ENCODE results near the gene EVA1B. TPM values are rescaled to one million over a fixed set of nuclear protein-coding genes. Genes with fewer than 3 reads are reported as not detected.

The EVA1B gene
- total RNA-seq, 1 donor from 2014 or later = 101 TPM

DNA sequence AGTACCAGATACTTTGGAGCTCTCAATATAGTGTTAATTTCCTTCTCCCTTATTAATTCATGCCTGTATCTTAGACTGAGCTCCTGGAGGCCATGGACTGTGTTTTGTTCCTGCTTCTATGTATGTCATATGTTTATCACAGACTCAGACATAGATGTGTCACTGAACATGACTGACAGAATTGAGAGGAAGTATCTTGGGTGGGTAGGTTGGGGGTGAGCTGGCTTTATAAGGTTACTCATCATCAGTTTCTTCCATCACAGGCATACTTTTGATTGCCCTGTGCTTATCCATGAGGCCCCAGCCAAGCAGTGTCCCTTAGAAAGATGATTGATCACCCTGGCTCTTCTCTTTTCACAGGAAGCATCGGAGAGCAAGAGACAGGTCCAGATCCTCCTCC is 22.9 kb downstream of the EVA1B start:
- TF ChIP-seq POLR2A (IDR thresholded peaks at IDR 0.05) = no peak
- TF ChIP-seq CTCF (IDR thresholded peaks at IDR 0.05) = no peak
- no peak for TF ChIP-seq POLR2AphosphoS5 (IDR thresholded peaks at IDR 0.05; ENCODE audit: insufficient read depth in 1 of 2, low read depth in 1 of 2)
- H3K4me1 ChIP-seq = peaks cover 18% of the 10 kb centered on the region
- H3K27me3 ChIP-seq = no peaks in the 10 kb centered on the region
- H3K4me3 ChIP-seq = no peak overlapping the region
- peak overlapping the region; percentile 51 for H3K27ac ChIP-seq
- intact Hi-C loops (cut with DNase I) = no loop called here
- no peak for DNase-seq (ENCODE audit: extremely low spot score in 2 of 2)
- peaks cover 0 to 68% of the 10 kb centered on the region in 2 donors for H3K36me3 ChIP-seq
- no peaks in the 10 kb centered on the region for H3K9me3 ChIP-seq

GRCh38 chr1:36298640-36299039 is 24.8 kb downstream of the EVA1B start:
- no peak overlapping the region for H3K27ac ChIP-seq
- intact Hi-C loops (cut with DNase I) = no loop called here
- H3K27me3 ChIP-seq = no peaks in the 10 kb centered on the region
- DNase-seq (ENCODE audit: extremely low spot score in 2 of 2) = no peak
- no peaks in the 10 kb centered on the region for H3K9me3 ChIP-seq
- no peak overlapping the region for H3K4me3 ChIP-seq
- no peak for TF ChIP-seq POLR2A (IDR thresholded peaks at IDR 0.05)
- peaks cover 0 to 69% of the 10 kb centered on the region in 2 donors for H3K36me3 ChIP-seq
- peaks cover 17% of the 10 kb centered on the region for H3K4me1 ChIP-seq

GRCh38 chr1:36297062-36297461 is 26.4 kb downstream of the EVA1B start:
- Histone ChIP-seq H3K27me3 (no peaks in the 10 kb centered on the region), H3K27ac (peak overlapping the region; percentile 31), H3K9me3 (no peaks in the 10 kb centered on the region), H3K4me1 (peaks cover 17% of the 10 kb centered on the region), H3K4me3 (no peak overlapping the region), H3K36me3 (peaks cover 0 to 68% of the 10 kb centered on the region in 2 donors)
- TF ChIP-seq POLR2A (IDR thresholded peaks at IDR 0.05) (no peak), POLR2AphosphoS5 (IDR thresholded peaks at IDR 0.05; ENCODE audit: insufficient read depth in 1 of 2, low read depth in 1 of 2) (peak in 1 of 2 donors; percentile 66)
- intact Hi-C loops (cut with DNase I) = no loop called here
- DNase-seq (ENCODE audit: extremely low spot score in 2 of 2) = no peak

DNA sequence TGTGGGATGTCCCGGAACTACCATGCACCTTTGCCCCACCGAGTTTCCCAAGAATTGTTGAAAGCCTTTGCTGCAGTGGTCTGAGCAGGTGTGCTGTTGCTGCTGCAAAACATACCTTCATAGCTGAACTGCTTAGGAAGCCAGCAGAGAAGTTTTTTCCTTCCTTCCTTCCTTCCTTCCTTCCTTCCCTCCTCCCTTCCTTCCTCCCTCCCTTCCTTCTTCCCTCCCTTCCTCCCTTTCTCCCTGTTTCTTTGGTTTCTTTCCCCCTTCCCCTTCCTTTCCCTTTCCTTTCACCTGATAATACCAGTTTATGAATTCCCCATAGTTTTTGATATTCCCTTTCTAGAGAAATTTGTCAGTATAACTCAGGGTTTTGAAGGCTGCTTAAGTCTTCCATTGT is 28.1 kb downstream of the EVA1B start:
- no peaks in the 10 kb centered on the region for H3K27me3 ChIP-seq
- peaks cover 9% of the 10 kb centered on the region for H3K4me1 ChIP-seq
- intact Hi-C loops (cut with DNase I) = no loop called here
- no peak overlapping the region for H3K4me3 ChIP-seq
- peaks cover 0 to 68% of the 10 kb centered on the region in 2 donors for H3K36me3 ChIP-seq
- DNase-seq (ENCODE audit: extremely low spot score in 2 of 2) = no peak
- H3K27ac ChIP-seq = no peak overlapping the region
- TF ChIP-seq POLR2AphosphoS5 (IDR thresholded peaks at IDR 0.05; ENCODE audit: insufficient read depth in 1 of 2, low read depth in 1 of 2) (no peak), POLR2A (IDR thresholded peaks at IDR 0.05) (no peak), CTCF (IDR thresholded peaks at IDR 0.05) (no peak)
- H3K9me3 ChIP-seq = no peaks in the 10 kb centered on the region

- TF ChIP-seq CTCF (IDR thresholded peaks at IDR 0.05) (no peak), POLR2AphosphoS5 (IDR thresholded peaks at IDR 0.05; ENCODE audit: insufficient read depth in 1 of 2, low read depth in 1 of 2) (no peak), POLR2A (IDR thresholded peaks at IDR 0.05) (no peak)
- intact Hi-C loops (cut with DNase I) = loop anchor here (10.0 kb wide), 1 partner anchor 133 kb away; the partner anchor contains the start of gene MAP7D1
- DNase-seq (ENCODE audit: extremely low spot score in 2 of 2) = no peak
Measured at GRCh38 chr1:36287595-36287994, 35.9 kb downstream of the EVA1B start.

DNA sequence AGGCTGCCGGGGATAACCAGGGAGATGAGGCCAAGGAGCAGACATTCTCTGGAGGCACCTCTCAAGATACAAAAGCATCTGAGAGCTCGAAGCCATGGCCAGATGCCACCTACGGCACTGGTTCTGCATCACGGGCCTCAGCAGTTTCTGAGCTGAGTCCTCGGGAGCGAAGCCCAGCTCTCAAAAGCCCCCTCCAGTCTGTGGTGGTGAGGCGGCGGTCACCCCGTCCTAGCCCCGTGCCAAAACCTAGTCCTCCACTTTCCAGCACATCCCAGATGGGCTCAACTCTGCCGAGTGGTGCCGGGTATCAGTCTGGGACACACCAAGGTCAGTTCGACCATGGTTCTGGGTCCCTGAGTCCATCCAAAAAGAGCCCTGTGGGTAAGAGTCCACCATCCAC is 36.6 kb downstream of the EVA1B start:
- H3K36me3 ChIP-seq = peaks cover 0 to 70% of the 10 kb centered on the region in 2 donors
- H3K9me3 ChIP-seq = no peaks in the 10 kb centered on the region
- no peak overlapping the region for H3K27ac ChIP-seq
- no peak for DNase-seq (ENCODE audit: extremely low spot score in 2 of 2)
- intact Hi-C loops (cut with DNase I) = loop anchor here (10.0 kb wide), 1 partner anchor 132 kb away; the partner anchor contains the start of gene MAP7D1
- H3K27me3 ChIP-seq = no peaks in the 10 kb centered on the region
- TF ChIP-seq CTCF (IDR thresholded peaks at IDR 0.05) (no peak), POLR2A (IDR thresholded peaks at IDR 0.05) (no peak), POLR2AphosphoS5 (IDR thresholded peaks at IDR 0.05; ENCODE audit: insufficient read depth in 1 of 2, low read depth in 1 of 2) (no peak)
- peaks cover 8% of the 10 kb centered on the region for H3K4me1 ChIP-seq
- no peak overlapping the region for H3K4me3 ChIP-seq

More at GRCh38 chr1:36287595-36287994, 35.9 kb downstream of the EVA1B start:
- Histone ChIP-seq H3K27ac (no peak overlapping the region), H3K27me3 (no peaks in the 10 kb centered on the region), H3K36me3 (peaks cover 0 to 77% of the 10 kb centered on the region in 2 donors), H3K4me1 (peaks cover 8% of the 10 kb centered on the region), H3K4me3 (no peak overlapping the region), H3K9me3 (no peaks in the 10 kb centered on the region)
